ENCODE results near the gene TMEM238L.

TMEM238L gene

DNA sequence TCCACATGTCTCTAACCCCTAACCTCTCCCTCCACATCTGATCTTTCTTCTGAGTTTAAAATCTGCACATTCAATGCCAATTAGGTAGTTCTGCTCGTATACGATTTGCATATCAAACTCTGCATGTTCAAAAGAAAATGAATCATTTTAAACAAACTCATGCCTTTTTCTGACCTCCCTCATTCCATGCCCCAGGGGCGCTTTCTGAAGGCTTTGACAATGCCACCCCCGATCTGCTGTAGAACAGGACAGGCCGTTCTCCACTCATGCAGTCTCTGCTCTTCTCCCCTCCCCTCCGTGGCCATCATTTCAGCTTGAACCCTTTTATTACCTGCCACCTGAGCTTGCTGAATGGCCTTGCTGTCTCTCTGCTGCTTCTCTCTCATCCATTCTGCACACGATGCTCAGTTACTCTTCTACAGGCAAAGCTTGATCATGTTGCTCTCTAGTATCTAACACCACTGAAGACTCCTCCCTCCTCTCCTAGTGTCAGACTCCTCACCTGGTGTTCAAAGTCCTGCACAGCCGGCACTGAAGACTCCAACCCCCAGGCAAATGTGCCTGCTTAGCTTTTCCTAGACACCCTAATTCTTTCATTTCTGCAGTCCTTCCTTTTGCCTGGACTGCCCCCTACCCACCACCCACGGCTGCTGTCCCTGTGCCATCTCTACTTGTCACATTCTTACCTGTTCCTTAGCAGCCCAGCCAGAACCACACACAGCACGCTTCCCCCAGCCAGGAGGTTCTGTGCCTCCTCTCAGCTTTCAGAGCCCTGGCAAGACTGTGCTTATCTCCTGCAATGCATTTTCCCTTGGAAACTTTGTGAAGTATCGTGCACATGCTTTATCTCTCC lies 6.2 kb downstream of the TMEM238L start:
- no peak for FAIRE-seq
- TF ChIP-seq POLR2A (IDR thresholded peaks at IDR 0.05; ENCODE audit: low read depth, low read length): no peak
- no peak for DNase-seq (ENCODE audit: insufficient read length, low spot score)

DNA sequence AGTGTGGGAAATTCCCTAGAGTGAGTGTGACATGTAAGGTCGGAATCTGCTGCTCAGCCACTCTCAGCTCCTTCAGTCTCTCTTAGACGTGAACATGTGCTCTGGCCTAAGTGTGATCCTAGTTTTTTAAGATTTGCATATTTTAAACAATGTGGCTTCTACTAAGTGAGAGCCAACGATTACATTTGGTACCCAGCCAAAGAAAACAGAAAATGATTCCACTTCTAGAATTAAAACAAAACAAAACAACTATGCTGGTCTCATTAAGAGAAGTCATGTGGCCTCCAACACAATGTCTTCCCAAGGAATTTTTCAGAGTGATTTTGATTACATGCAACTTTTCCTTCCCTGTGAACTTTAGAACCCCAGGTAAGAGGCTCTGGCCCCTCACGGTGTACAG lies 10.1 kb downstream of the TMEM238L start:
- TF ChIP-seq POLR2A (IDR thresholded peaks at IDR 0.05; ENCODE audit: low read depth, low read length): no peak
- no peak for DNase-seq (ENCODE audit: insufficient read length, low spot score)
- no peak for FAIRE-seq

DNA sequence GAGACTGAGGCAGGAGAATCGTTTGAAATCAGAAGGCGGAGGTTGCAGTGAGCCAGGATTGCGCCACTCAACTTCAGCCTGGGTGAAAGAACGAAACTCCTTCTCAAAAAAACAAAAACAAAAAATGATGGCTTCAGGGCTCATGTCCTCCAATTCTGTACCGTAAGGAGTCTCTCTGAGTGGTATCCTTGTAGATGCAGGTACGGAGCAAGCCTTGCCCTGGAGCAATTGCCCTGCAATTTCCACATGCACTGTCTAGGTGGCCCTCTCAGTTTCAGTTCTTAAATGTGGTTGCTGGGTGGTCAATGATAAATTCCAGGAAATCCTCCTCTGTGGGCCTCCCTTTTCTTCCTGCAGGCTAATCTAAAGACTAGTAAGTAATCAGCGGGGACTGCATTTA lies 10.6 kb downstream of the TMEM238L start:
- FAIRE-seq (no peak), DNase-seq (ENCODE audit: insufficient read length, low spot score) (no peak)
- TF ChIP-seq POLR2A (IDR thresholded peaks at IDR 0.05; ENCODE audit: low read depth, low read length): no peak

DNA sequence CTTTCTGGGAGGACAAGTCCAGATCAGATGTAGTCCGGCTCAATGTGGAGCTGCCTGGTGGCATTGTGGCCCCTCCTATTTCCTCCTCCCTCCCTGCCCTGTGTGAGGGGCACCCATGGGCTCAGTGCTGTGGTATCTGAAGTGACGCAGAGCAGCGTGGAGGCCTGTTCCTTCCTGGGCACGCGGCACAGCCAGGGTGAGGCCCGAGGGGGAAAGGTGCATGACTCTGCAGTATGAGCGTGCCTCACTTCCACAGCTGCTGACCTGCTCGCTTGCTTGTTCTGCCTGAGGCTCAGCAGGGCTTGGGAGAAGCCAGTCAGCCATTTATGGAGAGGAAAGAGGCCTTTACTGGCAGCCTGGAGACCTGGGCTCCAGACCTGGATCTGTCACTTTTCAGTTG lies 11.7 kb downstream of the TMEM238L start:
- DNase-seq (ENCODE audit: insufficient read length, low spot score): no peak
- no peak for FAIRE-seq
- TF ChIP-seq POLR2A (IDR thresholded peaks at IDR 0.05; ENCODE audit: low read depth, low read length): no peak

DNA sequence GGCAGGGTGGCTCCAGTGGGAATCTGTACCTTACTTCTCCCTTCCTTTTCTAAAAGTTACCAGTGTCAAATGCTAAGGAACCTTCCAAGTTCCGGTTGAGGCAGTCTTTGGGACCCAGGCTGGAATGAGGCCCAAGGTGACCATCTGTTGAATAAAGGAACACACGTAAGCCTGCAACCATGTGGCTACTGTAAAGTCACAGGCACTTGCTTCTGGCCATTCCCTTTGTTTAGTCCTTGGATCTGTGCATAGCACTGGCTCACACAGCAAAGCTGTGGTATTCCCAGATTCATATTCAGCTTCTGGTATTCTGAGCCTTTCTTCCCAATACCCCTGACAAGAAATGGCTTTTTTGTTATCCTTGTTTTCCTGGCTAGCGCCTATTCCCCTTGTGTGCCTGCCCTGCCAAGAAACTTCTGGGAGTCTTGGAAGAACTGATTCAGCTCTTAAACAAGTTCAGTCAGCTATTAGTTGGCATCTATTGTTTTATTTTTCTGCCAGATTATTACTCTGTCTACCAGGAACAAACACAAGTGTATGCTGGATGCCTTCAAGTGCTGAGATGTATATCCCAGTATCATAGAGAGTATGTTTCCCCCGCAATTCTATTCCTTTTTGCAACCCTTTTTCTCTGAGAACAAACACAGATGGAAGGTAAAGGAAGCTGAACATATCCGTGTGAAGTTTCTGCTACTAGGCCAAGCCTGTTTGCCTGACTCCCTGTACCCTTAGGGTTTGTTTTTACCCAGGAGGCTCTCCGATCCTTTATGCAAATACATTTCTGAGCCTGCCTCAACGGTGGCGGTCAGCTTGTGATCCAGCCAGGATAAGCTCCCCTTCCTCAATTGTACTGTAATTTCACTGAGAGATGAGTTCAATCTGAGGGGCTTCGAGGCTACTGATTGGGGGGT lies 13.2 kb downstream of the TMEM238L start:
- FAIRE-seq (no peak), DNase-seq (ENCODE audit: insufficient read length, low spot score) (no peak)
- no peak for TF ChIP-seq POLR2A (IDR thresholded peaks at IDR 0.05; ENCODE audit: low read depth, low read length)

DNA sequence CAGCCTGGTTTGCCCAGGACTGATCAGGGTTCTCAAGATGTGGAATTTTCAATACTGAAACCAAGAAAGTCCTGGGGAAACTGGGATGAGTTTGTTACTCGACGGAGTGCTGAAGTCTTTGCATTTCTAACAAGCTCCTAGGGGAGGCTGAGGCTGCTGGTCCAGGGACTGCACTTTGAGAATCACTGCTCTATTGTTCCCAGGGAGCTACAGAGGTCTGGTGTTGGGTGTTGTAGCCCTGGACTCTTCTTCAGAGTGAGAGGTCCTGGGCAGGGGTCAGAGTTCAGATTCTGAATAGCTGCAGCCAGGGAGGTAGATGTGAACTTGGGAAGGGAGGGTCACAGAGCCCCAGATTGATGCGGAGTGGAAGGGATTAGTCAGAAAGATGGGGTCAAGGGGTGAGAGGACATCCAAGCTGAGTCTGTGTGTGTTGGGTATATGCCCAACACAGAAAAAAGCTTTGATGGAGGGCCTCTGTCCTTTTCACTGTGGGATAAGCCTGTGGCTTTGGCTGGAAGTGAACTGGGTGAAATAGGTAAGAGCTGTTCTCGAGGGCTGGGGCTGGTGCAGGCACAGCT lies 14.1 kb downstream of the TMEM238L start:
- TF ChIP-seq POLR2A (IDR thresholded peaks at IDR 0.05; ENCODE audit: low read depth, low read length): no peak
- no peak for DNase-seq (ENCODE audit: insufficient read length, low spot score)
- no peak for FAIRE-seq

DNA sequence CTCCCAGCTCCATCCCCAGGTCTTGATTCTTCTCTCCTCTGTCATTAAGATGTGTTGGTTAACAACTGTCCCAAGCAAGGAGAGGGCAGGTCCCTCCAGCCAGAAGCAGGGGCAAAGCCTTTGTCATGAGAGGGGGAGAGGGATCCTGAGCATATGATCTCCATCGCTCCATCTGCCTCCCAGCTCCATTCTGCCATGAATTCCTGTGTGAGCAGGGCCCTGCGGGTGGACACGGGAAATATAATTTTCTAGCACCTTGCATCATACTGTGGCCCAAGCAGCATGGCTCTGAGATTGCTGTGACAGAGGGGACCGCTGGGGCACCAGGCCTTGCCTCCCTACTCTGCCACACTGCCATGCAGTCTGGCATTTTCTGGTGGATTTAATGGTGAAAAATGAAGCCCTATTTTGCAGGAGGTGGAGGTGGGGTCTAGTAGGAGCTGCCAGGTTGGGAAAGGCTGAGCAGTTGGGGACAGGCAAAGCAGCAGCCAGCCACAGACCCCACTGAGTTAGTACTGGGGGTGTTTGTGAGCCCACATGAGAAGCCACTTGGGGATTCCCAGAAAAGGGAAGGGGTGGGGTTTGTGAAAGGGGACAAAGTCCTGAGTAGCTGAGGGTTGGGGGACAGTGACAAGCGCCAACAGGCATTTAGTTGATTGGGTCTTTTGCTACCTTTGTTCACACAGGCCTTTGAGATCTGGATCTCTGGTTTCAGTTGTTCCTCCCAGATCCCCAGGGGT lies 16.4 kb downstream of the TMEM238L start:
- no peak for FAIRE-seq
- no peak for DNase-seq (ENCODE audit: insufficient read length, low spot score)
- TF ChIP-seq POLR2A (IDR thresholded peaks at IDR 0.05; ENCODE audit: low read depth, low read length): no peak

DNA sequence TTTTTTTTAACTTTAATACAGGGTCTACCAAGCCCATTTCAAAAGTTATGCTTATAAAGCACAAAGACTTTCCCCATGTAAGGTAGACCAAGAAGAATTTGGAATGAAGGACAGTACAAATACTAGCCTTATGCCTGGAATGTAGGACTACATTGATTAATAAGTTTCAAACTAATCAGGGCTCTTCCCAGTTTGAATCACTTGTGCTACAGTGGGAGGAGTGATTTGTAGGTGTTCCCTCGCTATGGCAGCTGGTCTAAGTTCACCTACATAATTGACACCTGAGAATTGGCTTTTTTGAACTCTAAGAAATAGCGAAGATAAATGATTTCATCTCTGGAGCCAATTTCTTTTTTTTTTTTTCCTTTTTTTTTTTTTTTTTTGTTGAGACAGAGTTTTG lies 18.6 kb downstream of the TMEM238L start:
- DNase-seq (ENCODE audit: insufficient read length, low spot score): no peak
- no peak for TF ChIP-seq POLR2A (IDR thresholded peaks at IDR 0.05; ENCODE audit: low read depth, low read length)
- no peak for FAIRE-seq

DNA sequence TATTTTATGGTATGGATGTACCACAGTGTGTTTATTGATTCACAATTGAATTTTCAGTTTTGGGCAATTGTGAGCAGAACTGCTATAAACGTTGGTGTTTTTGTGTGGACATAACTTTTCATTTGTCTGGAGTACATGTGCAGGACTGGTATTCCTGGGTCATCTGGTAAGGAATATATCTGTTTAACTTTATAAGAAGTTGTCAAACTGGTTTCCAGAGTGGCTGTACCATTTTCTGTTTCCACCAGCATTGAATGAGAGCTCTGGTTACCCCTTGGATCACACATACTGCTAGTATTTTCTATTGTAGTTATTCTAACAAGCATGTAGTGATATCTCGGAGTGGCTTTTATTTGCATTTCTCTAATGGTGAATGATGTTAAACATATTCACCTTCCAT lies 24.3 kb downstream of the TMEM238L start:
- no peak for TF ChIP-seq POLR2A (IDR thresholded peaks at IDR 0.05; ENCODE audit: low read depth, low read length)
- FAIRE-seq (no peak), DNase-seq (ENCODE audit: insufficient read length, low spot score) (no peak)

DNA sequence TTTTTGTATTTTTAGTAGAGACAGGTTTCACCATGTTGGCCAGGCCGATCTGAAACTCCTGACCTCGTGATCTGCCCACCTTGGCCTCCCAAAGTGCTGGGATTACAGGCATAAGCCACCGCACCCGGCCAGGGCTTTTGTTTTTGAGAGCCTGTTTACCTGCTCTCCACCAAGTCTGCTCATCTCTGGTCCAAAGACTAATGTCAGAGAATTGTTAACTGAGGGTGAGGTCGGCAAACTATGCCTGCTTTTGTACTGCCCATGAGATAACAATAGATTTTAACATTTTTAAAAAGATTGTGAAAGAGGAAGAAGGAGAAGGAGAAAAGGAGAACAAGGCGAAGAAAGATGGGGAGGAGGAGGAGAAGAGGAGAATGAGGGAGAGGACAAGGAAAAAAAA lies 26.0 kb downstream of the TMEM238L start:
- no peak for TF ChIP-seq POLR2A (IDR thresholded peaks at IDR 0.05; ENCODE audit: low read depth, low read length)
- FAIRE-seq: no peak
- no peak for DNase-seq (ENCODE audit: insufficient read length, low spot score)

DNA sequence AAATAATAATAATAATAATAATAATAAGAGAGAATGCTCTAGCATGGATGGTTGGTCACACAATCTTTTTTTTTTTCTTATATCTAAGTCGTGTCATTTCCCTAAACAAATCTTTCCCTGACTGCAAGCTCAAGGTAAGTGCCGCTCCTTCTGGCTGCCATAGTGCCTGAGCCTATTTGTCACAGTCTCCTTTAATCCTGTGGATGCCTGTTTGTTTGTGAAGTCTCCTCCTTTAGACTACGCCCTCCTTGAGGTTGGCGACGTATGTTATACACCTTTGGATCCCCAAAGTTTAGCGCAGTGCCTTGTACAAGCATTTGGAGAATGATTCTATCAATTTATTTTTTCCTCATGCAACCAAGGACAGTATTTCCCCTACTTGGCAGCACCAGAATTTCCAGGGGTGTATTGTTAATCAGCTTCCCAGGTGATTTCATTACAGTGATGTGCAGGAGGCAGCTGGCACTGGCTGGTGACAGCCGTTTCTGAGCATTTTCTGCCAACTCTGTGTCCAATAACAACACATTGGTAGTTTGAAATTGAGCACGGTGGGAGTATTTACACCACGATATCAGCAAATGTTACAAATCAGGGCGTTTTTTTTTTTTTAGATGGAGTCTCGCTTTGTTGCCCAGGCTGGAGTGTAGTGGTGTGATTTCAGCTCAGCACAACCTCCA lies 26.6 kb downstream of the TMEM238L start:
- FAIRE-seq: no peak
- no peak for DNase-seq (ENCODE audit: insufficient read length, low spot score)
- no peak for TF ChIP-seq POLR2A (IDR thresholded peaks at IDR 0.05; ENCODE audit: low read depth, low read length)

DNA sequence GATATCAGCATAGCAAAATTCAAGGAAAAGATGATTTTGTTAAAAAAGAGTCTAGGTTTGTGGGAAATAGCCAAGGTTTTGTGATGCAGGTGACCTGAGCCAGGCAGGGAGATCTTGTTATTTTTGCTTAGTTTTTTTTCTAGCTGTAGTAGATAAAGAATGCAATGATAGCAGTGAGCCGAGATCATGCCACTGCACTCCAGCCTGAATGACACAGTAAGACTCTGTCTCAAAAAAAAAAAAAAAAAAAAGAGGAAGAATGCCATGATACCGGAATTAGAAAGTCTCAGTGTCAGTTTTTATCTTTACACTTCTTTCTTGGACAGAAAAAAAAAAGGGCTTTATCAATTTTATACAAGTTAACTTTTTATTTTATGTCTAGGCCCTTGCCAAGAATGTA lies 27.5 kb downstream of the TMEM238L start:
- FAIRE-seq (no peak), DNase-seq (ENCODE audit: insufficient read length, low spot score) (no peak)
- TF ChIP-seq POLR2A (IDR thresholded peaks at IDR 0.05; ENCODE audit: low read depth, low read length): no peak

DNA sequence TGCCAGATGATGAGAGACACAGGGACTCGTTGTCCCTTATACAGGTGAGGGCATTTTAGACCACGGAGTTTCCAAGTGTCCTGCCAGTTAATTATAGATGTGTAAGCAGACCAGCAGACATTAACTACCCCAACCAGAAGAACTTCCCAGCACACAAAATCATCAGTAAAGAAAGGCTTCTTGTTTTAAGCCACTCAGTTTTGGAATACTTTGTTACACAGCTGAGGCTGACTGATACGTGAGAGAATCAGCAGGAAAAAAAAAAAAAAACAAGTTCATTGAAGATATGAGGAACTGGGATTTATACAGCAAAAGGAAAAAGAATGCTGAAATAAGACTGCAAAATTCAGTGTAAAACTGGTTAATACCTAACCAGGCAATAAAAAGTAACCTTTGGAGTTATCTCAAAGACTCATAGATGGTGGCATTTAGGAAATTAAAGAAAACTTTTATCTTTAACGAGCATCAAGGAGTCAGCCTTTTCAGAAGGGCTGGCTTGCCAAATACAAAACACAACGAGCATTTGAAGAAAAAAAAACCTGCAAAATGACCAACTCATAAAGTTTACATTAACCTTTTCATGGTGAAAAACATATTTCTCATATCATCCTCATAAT lies 28.1 kb downstream of the TMEM238L start:
- FAIRE-seq: no peak

More for the DNA sequence above, 28.1 kb downstream of the TMEM238L start:
- TF ChIP-seq POLR2A (IDR thresholded peaks at IDR 0.05; ENCODE audit: low read depth, low read length): no peak
- no peak for DNase-seq (ENCODE audit: insufficient read length, low spot score)

Data from H54 (cell line).